Prostate gland (tissue), 2 donors: Measurements from ENCODE around the gene TMEM134.

ENCODE experiments used
- POLR2A ChIP-seq: fragments of 450-650 bp; IDR thresholded peaks from one replicate; pipeline ENCODE4 v1.6.1; 2016; ENCODE audit warnings: antibody characterized with exemption, mild to moderate bottlenecking
- POLR2AphosphoS5 ChIP-seq: sonication (generic); formaldehyde crosslinking; IDR thresholded peaks from one replicate; pipeline ENCODE4 v1.6.1; 2017; ENCODE audit warnings: antibody characterized with exemption
- TF ChIP-seq, protein P1 (sequence below), 4 experiments: fragments of 200-600 bp in 2 of 4; fragments of 450-650 bp in 2 of 4; sonication (generic) in 2 of 4; IDR thresholded peaks; 1 replicate in 3 of 4; 2 replicates in 1 of 4; pipeline ENCODE4 v1.5.1; 2016 to 2019; ENCODE audit warnings: antibody characterized with exemption in 4 of 4, mild to moderate bottlenecking in 2 of 4, moderate library complexity in 2 of 4

- TF ChIP-seq, protein P1, sequence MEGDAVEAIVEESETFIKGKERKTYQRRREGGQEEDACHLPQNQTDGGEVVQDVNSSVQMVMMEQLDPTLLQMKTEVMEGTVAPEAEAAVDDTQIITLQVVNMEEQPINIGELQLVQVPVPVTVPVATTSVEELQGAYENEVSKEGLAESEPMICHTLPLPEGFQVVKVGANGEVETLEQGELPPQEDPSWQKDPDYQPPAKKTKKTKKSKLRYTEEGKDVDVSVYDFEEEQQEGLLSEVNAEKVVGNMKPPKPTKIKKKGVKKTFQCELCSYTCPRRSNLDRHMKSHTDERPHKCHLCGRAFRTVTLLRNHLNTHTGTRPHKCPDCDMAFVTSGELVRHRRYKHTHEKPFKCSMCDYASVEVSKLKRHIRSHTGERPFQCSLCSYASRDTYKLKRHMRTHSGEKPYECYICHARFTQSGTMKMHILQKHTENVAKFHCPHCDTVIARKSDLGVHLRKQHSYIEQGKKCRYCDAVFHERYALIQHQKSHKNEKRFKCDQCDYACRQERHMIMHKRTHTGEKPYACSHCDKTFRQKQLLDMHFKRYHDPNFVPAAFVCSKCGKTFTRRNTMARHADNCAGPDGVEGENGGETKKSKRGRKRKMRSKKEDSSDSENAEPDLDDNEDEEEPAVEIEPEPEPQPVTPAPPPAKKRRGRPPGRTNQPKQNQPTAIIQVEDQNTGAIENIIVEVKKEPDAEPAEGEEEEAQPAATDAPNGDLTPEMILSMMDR (IDR thresholded peaks at IDR 0.05): no peak
- no peak for TF ChIP-seq POLR2A
- TF ChIP-seq POLR2AphosphoS5: no peak
Observed at GRCh38 chr11:67499808-67500483, 30.9 kb upstream of the TMEM134 start.
